Stimulated activated CD8-positive, alpha-beta memory T cell treated with anti-CD3 and anti-CD28 coated beads, Interleukin-15, amount 100 ng/mL, for 1 hour (primary cell): Measurements from ENCODE around the gene MLLT10.

Source experiments
- DNase-seq: peaks from one replicate; pipeline ENCODE4 v3.0.0-alpha.2; 2020; ENCODE audit warnings: low read depth

MLLT10 gene

DNA sequence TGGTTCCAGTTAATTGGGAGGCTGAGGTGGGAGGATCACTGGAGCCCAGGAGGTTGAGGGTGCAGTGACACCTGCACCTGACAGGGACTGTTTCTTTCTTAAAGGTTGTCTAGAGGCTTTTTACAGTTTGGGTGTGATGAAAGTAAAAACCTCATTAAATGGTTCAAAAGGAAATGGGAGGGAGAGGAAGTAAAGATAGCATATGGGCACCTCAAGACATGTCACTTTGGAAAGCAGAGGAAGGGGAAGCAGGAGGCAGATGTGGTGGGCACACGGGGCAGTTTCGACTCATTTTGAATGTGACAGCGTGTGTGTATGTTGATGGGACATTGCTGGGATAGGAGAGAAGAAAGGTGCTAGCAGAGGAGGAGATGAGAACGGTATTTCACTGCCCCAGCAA, 203.1 kb downstream of the MLLT10 start:
- DNase-seq: no peak

DNA sequence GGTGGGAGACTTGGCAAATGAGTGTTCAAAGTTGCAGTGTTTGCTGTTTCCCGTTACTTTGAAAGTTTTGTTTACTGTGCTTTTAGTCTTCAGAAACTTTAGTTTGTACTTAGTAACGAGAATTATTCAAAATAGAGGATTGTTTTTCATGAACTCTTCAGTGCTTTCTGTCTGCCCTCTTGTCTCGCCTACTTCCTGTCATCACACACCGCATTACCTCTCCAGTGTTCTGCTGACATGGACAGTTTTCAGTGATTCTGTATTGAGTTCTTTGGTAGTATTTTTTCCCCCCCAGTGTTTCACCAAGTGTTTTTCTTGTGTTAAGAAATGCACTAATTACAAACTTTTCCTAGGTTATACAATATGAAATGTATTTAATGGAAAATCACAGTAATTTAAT, 207.0 kb downstream of the MLLT10 start:
- no peak for DNase-seq

DNA sequence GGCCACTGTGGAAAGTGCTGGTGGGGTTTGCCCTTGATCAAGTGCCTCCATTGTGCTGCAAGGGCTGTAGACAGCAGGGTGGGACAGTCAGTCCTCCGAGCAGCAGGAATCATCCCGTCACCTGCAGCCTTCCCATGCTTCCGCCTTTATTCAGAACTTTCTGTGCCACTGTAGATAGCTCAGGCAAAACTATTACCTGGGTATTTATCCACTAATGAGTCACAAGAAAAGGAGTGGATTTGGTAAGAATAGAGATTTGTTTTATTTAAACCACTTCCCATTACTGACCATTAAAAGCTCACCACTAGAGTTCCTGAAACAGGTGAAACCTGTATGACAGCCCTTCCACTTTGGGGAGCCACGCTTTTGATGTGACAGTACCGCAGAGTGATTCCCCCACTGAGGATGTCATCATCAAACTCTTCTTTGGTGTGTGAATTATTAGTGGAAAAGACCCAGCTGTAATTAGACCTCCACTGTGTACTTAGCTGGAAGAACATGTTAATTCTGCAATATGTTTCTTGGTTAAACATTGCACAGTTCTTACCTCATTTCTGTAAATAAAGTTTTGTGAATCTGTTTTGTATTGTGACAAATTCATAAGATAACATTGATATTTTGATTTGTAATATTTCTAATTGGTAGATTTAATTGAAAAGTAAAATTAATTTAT, 208.8 kb downstream of the MLLT10 start:
- DNase-seq: no peak

DNA sequence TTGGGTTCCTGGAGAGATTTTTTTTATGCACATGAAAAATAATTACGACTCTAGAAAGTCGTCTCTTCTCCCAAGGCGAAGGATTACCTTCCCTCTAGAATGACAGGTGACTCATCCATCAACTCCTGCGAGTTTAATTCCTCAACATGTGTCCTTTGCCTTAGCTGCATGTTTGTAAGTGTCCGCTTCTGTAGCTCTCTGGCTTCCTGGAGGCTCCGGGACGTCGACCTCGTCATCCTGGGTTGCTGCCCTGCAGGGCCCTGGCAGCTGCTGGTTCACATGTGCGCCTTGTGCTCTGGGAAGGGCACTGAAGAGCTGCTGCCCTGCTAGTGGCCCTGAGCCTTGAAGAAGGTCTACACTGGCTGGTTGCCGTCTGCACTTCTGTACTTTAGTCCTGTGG, 210.2 kb downstream of the MLLT10 start:
- no peak for DNase-seq

DNA sequence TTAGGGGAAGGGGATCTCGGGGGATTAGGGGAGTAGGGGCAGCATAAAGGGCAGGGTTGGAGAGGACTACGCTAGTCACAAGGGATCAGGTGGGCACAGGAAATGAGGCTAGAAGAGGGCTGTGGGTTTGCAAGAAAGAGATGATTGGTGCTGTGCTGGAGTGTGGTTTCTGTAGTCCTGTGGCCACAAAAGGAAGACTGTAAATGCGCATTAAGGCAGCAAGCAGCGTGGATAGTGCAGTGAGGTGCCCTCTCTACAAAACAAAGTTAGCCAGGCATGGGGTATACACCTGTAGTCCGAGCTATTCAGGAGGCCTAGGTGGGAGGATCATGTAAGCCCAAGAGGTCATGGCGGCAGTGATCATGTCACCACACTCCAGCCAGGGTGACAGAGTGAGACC, 212.1 kb downstream of the MLLT10 start:
- no peak for DNase-seq

DNA sequence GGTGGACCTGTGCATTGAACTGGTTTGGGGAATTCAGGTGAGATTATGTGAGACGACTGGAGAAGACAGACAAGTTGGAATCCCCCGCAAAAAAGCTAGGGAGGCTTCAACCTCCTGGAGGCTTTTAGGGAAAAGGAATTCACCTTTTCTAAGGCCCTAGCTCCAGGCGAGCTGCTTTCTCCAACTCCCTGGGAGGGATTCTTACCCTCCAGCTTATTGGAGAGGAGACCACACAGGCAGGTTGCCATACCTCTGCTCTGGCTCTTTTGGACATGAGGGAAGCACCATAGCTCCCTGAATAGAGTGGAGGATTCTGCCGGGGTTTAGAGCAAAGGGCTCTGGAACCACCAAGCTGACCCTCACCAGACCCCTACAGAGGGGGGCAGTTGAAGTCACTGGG, 213.8 kb downstream of the MLLT10 start:
- no peak for DNase-seq

DNA sequence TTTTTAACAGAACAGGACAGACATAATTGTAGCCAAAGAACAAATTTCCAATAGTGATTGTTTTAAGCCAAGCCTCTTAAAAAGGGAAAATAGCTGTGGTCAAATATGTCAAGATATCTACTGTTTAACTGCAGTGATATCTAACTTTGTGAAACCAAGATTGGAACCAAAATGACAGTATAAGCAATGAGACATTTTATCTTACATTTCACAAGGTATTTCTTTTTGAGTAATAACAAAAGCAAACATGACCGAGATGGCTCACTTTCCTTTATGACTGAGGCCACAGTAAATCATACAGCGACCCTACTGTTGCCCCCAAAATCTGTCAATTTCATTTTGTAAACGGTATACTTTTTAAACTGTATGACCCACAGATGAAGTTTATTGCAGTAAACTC, 215.8 kb downstream of the MLLT10 start:
- no peak for DNase-seq

DNA sequence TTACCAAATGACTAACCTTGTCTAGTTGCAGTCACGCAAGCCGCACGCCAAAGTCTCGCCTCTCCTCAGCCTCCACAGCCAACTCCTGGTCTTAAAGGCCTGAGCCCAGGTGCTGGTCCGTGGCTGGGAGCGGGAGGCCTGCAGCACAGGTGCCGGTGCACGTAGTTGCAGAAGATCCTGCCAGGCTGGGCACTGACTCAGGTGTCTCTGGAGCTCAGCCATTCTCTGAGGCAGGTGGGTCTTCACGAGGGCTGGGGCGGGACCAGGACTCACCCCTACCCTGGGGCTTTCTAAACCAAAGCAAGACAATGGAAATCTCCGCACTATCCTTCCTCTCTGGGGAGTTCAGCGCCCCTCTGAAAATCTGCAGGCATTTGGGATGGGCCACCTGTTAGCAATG, 216.4 kb downstream of the MLLT10 start:
- no peak for DNase-seq

DNA sequence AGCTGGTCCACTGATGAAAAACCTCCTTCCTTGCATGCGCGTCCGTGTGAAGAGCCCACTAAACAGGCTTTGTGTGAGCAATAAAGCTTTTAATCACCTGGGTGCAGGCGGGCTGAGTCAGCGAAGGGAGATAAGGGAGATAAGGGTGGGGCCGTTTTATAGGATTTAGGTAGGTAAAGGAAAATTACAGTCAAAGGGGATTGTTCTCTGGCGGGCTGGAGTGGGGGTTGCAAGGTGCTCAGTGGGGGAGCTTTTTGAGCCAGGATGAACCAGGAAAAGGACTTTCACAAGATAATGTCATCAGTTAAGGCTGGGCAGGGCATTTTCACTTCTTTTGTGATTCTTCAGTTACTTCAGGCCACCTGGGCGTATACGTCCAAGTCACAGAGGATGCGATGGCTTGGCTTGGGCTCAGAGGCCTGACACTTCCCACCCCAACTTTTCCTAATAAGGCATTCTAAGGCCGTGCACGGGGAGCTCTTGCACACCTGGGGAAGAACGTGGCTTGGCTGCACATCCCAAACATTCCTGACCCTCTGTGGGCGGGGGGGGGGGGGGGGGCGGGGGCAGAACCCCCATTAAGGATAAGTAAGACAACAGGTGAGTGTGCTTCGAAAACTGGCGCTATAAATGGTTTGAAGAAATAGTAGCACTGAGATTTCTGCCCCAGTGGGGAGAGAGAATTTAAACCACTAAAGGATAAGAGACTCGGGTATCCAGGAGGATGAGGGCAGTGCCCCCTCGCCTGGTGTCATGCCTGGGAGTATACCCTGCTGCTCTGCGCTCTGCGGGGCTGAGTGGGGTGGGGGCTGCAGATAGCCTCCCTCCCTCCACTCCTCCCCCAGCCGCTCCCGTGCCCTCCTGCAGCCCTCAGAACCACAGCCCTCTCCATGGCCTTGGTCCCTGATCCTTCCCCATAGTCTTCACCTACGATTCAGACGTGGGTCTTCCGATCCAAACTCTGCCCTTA, 217.6 kb downstream of the MLLT10 start:
- DNase-seq: no peak

DNA sequence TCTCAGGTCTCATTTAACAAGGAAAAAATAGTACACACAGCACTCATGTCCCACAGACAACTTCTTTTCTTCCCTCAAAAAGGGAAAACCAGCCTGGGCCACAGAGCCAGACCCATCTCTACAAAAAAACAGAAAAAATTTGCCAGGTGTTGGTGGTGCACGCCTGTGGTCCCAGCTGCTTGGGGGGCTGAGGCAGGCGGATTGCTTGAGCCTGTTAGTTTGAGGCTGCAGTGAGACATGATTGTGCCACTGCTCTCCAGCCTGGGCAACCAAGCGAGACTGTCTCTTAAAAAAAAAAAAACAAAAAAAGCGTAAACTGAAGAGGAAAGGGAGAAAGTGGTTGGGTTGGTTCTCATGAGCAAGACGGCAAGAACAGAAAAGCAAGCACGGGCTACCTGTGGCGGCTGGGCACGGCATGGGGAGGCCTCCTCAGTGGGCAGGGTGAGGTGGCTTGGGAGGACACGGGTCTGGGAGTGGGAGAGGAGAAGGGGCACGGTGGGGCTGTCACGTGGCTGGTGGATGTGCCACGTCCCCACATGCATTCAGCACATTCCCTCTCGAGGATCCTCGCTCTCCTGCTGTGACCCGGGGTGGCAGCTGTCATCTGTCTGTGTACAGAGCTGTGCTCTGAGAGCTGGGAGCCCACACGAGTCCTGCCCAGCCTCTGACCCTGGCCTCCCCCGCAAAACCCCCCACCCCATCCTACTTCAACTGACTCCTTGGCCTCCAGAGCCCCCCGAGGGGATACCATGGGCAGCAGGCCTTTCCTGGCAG, 219.7 kb downstream of the MLLT10 start:
- DNase-seq: no peak

DNA sequence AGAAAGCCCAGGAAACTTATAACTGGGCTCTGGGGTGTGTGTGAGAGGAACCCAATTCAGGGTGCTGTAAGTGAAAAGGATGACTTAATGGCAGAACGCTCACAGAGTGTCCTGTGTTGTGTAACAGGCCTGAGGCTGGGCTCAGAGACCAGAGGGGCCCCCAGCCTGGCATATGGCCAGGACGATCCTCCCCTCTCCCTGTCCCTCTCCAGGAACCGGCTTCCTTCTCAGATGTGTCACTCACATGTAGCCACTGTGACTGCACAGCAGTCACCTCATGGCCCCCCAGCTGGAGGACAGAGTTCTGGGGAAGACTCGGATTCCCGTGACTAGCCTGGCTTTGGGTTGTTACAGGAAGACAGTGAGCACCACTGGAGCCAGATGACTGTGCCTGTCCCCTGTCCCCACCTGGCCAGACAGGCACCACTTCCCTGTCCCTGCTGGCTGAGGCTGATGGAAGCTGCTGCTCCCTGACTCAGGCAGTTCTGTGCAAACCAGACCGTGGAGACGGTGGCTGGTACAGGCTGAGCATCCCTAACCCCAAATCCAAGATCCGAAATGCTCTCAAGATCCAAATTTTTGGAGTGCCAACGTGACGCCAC, 220.5 kb downstream of the MLLT10 start:
- no peak for DNase-seq

DNA sequence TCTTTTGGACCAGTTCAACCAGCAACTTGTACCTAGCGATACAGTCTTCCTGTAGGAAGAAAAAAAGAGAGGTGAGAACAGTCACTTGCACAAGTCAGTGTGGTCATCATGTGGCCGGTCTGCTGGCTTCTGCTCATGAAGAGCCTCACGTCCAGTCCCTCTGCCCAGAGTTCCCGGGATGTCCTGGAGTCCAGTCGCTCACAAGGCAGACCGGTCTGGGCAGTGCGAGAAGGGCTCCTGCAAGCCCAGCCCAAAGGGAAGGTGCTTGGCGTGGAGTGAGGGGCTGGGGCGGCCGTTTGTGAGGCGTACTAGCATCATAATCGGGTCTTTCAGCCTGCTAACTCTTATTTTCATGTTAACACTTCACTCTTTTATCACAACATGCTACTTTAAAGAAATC, 222.7 kb downstream of the MLLT10 start:
- no peak for DNase-seq

DNA sequence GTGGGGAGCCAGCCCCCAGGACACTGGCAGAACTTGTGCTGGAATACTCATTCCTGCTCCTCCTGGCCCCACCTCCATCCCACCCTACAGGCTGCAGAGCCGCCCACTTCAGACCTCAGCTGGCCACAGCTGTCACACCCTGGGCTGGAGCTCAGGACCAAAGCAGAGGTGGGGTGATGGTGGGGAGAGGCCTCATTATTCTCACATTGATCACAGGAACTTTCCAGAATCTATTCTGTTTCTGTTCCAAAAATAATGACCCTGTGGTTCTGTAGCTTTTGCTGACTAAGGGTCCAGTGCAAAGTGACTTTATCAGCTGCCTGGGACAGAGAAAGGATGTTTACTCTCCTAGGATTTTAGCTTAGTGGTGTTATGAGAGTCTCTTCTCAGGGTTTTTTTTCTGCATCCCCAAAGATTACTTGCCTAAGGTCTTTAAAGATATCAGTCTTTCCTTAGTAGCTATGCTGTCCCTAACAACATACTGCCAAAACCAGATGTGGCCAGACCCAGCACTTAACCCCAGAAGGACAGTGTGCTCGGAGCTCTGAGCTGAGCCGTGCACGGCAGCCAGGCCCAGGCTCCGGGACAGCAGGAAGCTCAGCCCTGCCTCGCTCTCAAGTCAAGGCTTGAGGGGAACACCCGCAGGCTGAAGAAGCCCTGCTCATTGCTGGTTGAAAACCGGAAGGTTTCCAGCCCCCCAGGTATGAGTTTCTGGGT, 223.3 kb downstream of the MLLT10 start:
- DNase-seq: no peak

DNA sequence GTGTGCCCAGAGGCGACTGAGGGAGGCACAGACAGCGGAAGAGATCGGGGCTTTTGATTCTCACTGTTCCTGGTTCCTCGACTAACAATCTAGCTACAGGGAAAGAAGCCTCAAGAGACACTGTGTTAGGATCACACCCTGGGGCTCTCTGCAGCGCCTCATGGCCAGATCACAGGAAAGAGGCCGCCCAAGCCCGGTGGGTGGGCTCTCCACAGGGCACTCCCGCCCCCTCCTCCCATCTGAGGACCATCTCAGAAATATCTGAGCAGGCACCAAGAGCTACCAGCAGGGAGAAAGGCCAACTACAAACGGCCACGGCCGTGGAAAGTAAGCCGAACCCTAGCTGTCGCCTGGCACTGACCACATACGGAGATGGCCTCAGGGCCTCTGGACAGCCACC, 224.2 kb downstream of the MLLT10 start:
- no peak for DNase-seq

DNA sequence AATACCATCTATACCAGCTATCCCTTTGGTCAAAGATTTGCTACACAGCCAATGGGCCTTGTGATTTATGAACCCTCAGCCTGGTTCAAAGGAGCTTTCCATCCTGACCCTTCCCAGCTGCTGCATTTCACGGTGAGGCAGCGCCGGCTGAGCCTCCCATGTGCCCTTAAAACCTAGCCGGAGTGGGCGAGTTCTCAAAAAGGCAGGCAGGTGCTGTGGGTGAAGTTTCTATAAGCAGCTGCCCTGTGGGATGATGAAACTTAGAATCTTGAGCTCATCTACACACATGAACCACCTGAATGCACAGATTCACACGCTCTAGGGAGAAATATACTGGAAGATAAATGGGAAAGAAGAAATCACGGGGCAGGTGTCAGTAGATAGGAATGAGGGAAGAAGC, 224.7 kb downstream of the MLLT10 start:
- DNase-seq: no peak

DNA sequence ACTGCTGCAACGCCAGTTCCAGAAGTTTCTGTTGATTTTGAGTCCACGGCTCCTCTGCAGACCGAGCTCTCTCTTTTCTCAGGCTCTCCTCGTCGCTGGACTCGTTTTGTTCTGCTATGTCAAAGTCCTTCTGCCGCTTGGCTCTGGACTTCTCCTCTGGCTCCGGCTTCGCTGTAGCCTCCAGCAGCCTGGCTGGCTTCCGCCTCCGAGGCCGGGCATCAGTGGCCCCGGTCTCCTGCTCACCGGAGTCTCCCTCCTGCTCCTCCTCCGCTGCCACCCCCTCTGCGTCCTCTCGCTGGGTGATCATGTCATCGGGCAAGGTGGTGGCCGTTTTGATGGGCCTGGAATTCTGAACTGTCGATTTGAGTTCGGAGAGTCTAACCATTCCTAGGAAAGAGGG, 225.2 kb downstream of the MLLT10 start:
- no peak for DNase-seq

DNA sequence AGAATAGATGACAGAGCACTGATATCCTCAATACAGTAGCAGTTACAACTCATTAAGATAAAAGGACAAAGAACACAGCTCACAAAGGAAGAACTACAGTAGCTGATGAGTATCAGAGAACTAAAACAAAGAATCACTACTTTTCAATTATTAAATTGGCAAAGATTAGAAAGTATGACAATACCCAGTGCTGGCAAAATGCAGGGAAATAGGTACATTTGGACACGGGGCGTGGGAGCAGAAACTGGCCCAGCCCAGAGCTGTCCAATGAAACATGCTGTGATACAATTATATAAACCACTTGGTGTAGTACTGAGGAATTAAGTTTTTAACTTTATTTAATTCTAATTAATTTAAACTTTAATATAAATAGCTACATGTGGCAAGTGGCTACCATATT, 226.3 kb downstream of the MLLT10 start:
- no peak for DNase-seq

DNA sequence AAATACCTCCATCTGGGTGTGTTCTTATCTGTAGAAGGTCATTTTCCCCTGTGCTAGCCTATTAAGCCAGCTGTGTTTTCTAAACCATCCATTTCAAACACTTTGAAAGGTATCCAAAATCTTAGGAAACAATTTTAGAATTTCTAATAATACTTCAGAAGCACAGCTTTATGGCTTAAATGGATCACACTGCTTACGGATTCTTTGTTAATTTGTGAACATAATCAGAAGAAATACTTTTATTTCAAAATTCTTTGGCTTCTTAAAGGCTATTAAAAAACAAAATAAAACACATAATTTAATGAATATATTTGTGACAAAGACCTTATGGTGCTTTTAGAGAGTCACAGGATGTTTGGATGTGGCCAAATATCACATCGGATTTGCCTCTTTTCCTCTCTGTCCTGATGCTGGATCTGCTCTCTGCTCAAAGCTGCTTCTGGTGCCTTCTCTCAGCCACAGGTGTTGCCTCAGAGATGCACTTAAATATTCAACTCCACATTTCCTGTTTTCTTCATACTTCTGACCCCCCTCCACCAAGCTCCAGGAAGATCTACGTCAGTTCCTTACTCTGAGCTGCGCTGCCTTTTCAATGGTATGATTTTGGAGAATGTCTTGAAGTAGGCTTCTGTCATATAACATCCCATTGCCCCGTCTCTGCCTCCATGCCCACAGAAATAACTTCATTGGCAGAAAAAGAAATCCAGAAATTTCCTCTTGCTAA, 230.6 kb downstream of the MLLT10 start:
- no peak for DNase-seq

DNA sequence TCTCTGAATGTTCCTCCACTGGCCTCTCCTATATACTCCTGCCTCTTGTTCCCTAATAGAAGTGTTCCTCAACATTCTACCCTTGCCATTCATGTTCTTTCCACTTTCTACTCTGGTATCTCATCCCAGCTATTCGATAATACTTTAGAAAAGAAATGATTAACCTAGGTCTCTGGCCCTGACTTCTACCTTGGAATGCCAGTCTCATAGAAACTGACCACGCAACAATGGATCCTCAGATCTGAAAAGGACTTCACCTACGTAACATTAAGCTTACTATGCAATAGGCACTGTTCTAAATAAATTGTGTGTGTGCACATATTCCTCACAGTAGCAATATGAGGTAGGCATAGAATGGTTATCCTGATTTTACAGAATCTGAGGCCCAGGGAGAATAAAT, 235.0 kb downstream of the MLLT10 start:
- no peak for DNase-seq

DNA sequence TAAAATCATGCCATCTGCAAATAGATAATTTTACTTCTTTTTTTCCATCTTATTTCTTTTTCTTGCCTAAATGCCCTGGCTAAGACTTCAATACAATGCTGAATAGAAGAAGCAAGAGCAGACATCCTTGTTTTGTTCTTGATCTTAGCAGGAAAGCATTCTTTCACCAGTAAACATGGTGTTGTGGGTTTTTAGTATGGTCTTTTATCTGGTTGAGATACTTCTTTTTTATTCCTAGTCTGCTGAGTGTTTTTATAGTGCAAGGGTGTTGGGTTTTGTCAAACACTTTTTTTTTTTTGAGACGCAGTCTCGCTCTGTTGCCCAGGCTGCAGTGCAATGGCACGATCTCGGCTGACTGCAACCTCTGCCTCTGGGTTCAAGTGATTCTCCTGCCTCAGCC, 237.2 kb downstream of the MLLT10 start:
- no peak for DNase-seq

DNA sequence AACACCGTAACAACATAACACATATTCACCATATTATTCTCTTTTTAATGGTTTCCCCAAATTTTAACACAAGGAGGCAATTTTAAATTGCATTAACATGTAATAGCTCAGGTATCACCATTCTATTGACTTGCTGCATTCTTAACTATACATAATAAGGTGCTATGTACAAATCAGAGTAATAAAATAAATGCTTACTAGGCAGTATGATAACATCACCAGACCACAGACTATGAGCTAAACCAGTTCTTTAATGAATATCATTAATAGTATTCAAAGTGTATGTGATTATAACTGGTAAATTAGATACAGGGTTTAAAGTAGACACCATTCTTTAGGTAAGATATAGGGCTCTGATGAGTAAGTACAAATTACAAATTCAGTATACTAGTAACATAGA, 242.9 kb downstream of the MLLT10 start:
- DNase-seq: no peak
